GM10248 (cell line): Measurements from ENCODE around the gene CCDC51.

Experiments used
- CTCF ChIA-PET: fragments of 300-600 bp; sonication (Branson Sonifier 250); formaldehyde crosslinking; extraction: SDS; loops from one replicate; lab custom pipeline; 2021; ENCODE audit warnings: antibody characterized with exemption; lab: Yijun Ruan, JAX
- POLR2A ChIA-PET: fragments of 350-650 bp; sonication (Branson Sonifier 250); formaldehyde crosslinking; extraction: SDS; loops from one replicate; lab custom pipeline; 2020; ENCODE audit warnings: antibody characterized with exemption; lab: Yijun Ruan, JAX
- DNase-seq: peaks from one replicate; pipeline ENCODE4 v3.0.0; 2012; ENCODE audit errors: extremely low spot score
- TF ChIP-seq, protein P1 (sequence below): IDR thresholded peaks from 2 replicates; pipeline ENCODE4 v1.5.1; 2012; ENCODE audit warnings: mild to moderate bottlenecking, low read depth; ENCODE audit errors: extremely low read depth, missing control alignments, control extremely low read depth

The CCDC51 gene

DNA sequence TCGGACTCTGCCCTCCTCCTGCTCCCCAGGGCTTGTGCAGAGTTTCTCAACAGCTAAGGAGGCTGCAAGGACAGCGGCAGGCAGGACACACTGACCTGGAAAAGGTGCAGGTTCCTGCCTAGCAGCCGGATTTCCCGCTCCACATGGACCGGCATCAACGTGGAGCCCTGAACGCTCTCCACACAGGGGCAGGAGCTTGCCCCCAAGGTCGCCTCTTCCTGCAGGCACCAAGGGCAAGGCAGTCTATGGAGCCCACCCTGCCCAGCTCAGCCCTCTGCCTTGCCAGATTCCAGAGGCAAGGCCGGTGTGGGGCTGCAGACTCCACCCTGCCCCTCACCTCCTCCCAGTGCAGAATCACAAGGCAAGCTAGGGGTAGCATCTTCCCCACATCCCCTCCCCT lies 20.8 kb downstream of the CCDC51 start:
- no peak for DNase-seq
- POLR2A ChIA-PET = no interaction called here
- CTCF ChIA-PET = interaction anchor here (0.8 to 30.6 kb wide), 4 partner anchors 12 to 224 kb away, joined by 3 to 863 read pairs (median 8); partner anchors contain the start of genes CCDC51, PLXNB1 and TMA7
- TF ChIP-seq, protein P1, sequence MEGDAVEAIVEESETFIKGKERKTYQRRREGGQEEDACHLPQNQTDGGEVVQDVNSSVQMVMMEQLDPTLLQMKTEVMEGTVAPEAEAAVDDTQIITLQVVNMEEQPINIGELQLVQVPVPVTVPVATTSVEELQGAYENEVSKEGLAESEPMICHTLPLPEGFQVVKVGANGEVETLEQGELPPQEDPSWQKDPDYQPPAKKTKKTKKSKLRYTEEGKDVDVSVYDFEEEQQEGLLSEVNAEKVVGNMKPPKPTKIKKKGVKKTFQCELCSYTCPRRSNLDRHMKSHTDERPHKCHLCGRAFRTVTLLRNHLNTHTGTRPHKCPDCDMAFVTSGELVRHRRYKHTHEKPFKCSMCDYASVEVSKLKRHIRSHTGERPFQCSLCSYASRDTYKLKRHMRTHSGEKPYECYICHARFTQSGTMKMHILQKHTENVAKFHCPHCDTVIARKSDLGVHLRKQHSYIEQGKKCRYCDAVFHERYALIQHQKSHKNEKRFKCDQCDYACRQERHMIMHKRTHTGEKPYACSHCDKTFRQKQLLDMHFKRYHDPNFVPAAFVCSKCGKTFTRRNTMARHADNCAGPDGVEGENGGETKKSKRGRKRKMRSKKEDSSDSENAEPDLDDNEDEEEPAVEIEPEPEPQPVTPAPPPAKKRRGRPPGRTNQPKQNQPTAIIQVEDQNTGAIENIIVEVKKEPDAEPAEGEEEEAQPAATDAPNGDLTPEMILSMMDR = no peak

- TF ChIP-seq, protein P1 = no peak
- CTCF ChIA-PET = interaction anchor here (1.6 to 30.6 kb wide), 3 partner anchors 13 to 224 kb away, joined by 5 to 863 read pairs (median 11); partner anchors contain the start of genes CCDC51, PLXNB1 and TMA7
- no peak for DNase-seq
- POLR2A ChIA-PET = no interaction called here
Observed at GRCh38 chr3:48418651-48419050, 21.3 kb downstream of the CCDC51 start.

- ChIA-PET CTCF (interaction anchor here (1.6 to 30.6 kb wide), 3 partner anchors 13 to 223 kb away, joined by 5 to 863 read pairs (median 11); partner anchors contain the start of genes CCDC51, PLXNB1 and TMA7), POLR2A (no interaction called here)
- TF ChIP-seq, protein P1 = no peak
- no peak for DNase-seq
Observed at GRCh38 chr3:48418140-48418539, 21.8 kb downstream of the CCDC51 start.

GRCh38 chr3:48417529-48418108 lies 22.3 kb downstream of the CCDC51 start:
- TF ChIP-seq, protein P1 = no peak
- ChIA-PET CTCF (interaction anchor here (1.6 to 30.6 kb wide), 3 partner anchors 14 to 223 kb away, joined by 5 to 863 read pairs (median 11); partner anchors contain the start of genes CCDC51, PLXNB1 and TMA7), POLR2A (no interaction called here)
- no peak for DNase-seq

- TF ChIP-seq, protein P1 = no peak
- DNase-seq = no peak
- CTCF ChIA-PET = interaction anchor here (2.1 to 30.6 kb wide), 3 partner anchors 9 to 17 kb away, joined by 4 to 863 read pairs (median 57); partner anchors contain the start of genes CCDC51, PLXNB1 and TMA7
- POLR2A ChIA-PET = no interaction called here
Observed at GRCh38 chr3:48416546-48416945, 23.4 kb downstream of the CCDC51 start.

DNA sequence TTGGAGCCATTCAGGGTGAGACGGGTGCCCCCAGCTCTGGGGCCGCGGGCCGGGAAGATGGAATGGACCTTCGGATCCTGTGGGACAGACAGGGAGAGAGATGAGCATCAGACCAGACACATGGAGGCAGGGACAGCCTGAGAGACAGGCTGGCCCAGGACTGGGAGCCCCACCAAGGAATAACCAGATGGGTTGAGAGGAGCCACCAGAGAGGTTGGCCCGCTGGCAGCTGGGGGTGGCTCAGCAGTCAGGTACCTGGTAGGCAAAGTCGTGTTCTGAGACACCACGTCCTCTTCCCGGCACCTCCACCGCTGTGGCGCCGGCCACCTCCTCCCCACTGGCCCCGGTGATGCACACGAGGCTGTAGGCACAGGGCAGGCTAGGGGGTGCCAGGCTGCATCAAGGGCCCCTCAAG lies 23.8 kb downstream of the CCDC51 start:
- ChIA-PET POLR2A (no interaction called here), CTCF (interaction anchor here (2.1 to 30.6 kb wide), 3 partner anchors 9 to 16 kb away, joined by 4 to 863 read pairs (median 57); partner anchors contain the start of genes CCDC51, PLXNB1 and TMA7)
- no peak for DNase-seq
- TF ChIP-seq, protein P1 = no peak
